ENCODE results near the gene ITPRID1.

- TF ChIP-seq CTCF (tag by site-specific recombination; IDR thresholded peaks at IDR 0.05) (no peak), YY1 (tag by site-specific recombination; IDR thresholded peaks at IDR 0.05) (no peak), ZNF211 (tag by site-specific recombination; IDR thresholded peaks at IDR 0.05; ENCODE audit: low read depth) (no peak), OVOL3 (tag by site-specific recombination; IDR thresholded peaks at IDR 0.05) (no peak), ZNF621 (tag by site-specific recombination; IDR thresholded peaks at IDR 0.05) (no peak), ZNF274 (IDR thresholded peaks at IDR 0.05; ENCODE audit: low read length) (no peak), ZNF274 (tag by site-specific recombination; IDR thresholded peaks at IDR 0.05; ENCODE audit: borderline replicate concordance) (no peak), HOXA7 (CRISPR knock-in tag; IDR thresholded peaks at IDR 0.05; ENCODE audit: borderline replicate concordance) (no peak), SP2 (tag by site-specific recombination; IDR thresholded peaks at IDR 0.05) (no peak), MEIS1 (CRISPR knock-in tag; IDR thresholded peaks at IDR 0.05; ENCODE audit: borderline replicate concordance) (no peak), ZNF146 (tag by site-specific recombination; IDR thresholded peaks at IDR 0.05) (no peak), ZNF555 (tag by site-specific recombination; conservative IDR thresholded peaks at IDR 0.05) (no peak)
Observed at GRCh38 chr7:31476073-31476745, 37.7 kb upstream of the ITPRID1 start.

Measured in HEK293 (cell line).